Ishikawa (cell line): Measurements from ENCODE around the gene ASTN1.

Experiments used
- CEBPB ChIP-seq: IDR thresholded peaks from 2 replicates; pipeline ENCODE4 v1.6.1; 2012
- CREB1 ChIP-seq: IDR thresholded peaks from 2 replicates; pipeline ENCODE4 v1.6.1; 2012; ENCODE audit warnings: low read depth
- EP300 ChIP-seq: IDR thresholded peaks from 2 replicates; pipeline ENCODE4 v1.6.1; 2012; ENCODE audit warnings: borderline replicate concordance
- MAX ChIP-seq: IDR thresholded peaks from 2 replicates; pipeline ENCODE4 v1.6.1; 2012
- REST ChIP-seq: IDR thresholded peaks from 2 replicates; pipeline ENCODE4 v1.6.1; 2012; ENCODE audit warnings: low read depth, mild to moderate bottlenecking
- TAF1 ChIP-seq: IDR thresholded peaks from 2 replicates; pipeline ENCODE4 v1.6.1; 2012; ENCODE audit warnings: low read depth, mild to moderate bottlenecking
- TEAD4 ChIP-seq: IDR thresholded peaks from 2 replicates; pipeline ENCODE4 v1.6.1; 2012
- YY1 ChIP-seq: IDR thresholded peaks from 2 replicates; pipeline ENCODE4 v1.6.1; 2012; ENCODE audit warnings: low read depth

GRCh38 chr1:177165069-177165439 lies 542 bp upstream of the ASTN1 start:
- TF ChIP-seq TEAD4 (no peak), TAF1 (no peak), REST (no peak), MAX (no peak), YY1 (no peak), EP300 (no peak), CREB1 (no peak), CEBPB (no peak)
